Measurements from ENCODE around the gene UHRF1. TPM values are rescaled to one million over a fixed set of nuclear protein-coding genes. Genes with fewer than 3 reads are reported as not detected.

Gene UHRF1
- total RNA-seq, 2 donors from 2014 or later = 6.3 to 48.5 TPM

DNA sequence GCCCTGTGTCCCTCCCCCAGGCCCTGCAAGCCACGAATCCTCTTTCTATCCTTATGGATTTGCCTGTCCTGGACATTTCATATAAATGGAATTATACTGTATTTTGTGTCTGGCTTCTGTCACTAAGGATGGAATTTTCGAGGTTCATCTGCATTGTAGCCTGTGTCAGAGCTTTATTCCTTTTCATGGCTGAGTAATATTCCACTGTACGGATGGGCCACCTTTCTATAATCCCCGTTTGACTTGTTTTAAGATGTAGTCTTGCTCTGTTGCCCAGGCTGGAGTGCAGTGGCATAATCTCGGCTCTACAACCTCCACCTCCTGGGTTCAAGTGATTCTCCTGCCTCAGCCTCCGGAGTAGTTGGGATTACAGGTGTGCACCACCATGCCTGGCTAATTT is 55.8 kb downstream of the UHRF1 start:
- intact Hi-C loops (cut with DNase I) = loop anchor here (5.0 kb wide), 1 partner anchor 93 kb away; no protein-coding TSS in a partner anchor
- Histone ChIP-seq H3K4me1 (no peaks in the 10 kb centered on the region), H3K9ac (ENCODE audit: low read depth in 2 of 2, low read length in 2 of 2) (no peak overlapping the region), H3K4me3 (no peak overlapping the region), H3K27me3 (no peaks in the 10 kb centered on the region), H3K9me3 (no peaks in the 10 kb centered on the region), H3K27ac (no peak overlapping the region), H3K36me3 (no peaks in the 10 kb centered on the region)
- TF ChIP-seq, protein P1, sequence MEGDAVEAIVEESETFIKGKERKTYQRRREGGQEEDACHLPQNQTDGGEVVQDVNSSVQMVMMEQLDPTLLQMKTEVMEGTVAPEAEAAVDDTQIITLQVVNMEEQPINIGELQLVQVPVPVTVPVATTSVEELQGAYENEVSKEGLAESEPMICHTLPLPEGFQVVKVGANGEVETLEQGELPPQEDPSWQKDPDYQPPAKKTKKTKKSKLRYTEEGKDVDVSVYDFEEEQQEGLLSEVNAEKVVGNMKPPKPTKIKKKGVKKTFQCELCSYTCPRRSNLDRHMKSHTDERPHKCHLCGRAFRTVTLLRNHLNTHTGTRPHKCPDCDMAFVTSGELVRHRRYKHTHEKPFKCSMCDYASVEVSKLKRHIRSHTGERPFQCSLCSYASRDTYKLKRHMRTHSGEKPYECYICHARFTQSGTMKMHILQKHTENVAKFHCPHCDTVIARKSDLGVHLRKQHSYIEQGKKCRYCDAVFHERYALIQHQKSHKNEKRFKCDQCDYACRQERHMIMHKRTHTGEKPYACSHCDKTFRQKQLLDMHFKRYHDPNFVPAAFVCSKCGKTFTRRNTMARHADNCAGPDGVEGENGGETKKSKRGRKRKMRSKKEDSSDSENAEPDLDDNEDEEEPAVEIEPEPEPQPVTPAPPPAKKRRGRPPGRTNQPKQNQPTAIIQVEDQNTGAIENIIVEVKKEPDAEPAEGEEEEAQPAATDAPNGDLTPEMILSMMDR (IDR thresholded peaks at IDR 0.05) = no peak
- DNase-seq = no peak

DNA sequence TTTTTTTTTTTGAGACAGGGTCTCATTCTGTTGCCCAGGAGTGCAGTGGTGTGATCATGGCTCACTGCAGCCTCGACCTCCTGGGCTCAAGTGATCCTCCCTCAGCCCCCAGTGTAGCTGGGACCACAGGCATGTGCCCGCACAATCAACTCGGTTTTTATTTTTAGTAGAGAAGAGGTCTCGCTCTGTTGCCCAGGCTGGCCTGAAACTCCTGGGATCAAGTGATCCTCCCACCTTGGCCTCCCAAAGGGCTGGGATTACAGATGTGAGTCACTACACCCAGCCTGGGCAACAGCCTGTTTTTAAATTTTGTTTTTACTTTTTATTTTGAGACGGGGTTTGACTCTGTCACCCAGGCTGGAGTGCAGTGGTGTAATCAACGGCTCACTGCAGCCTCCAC is 57.3 kb downstream of the UHRF1 start:
- H3K36me3 ChIP-seq = no peaks in the 10 kb centered on the region
- H3K4me1 ChIP-seq = peaks cover 5% of the 10 kb centered on the region
- intact Hi-C loops (cut with DNase I) = loop anchor here (5.0 kb wide), 1 partner anchor 94 kb away; no protein-coding TSS in a partner anchor
- H3K4me3 ChIP-seq = no peak overlapping the region
- H3K9ac ChIP-seq (ENCODE audit: low read depth in 2 of 2, low read length in 2 of 2) = no peak overlapping the region
- H3K27ac ChIP-seq = no peak overlapping the region
- DNase-seq = no peak
- no peaks in the 10 kb centered on the region for H3K9me3 ChIP-seq
- H3K27me3 ChIP-seq = no peaks in the 10 kb centered on the region
- TF ChIP-seq, protein P1 (IDR thresholded peaks at IDR 0.05) = no peak

DNA sequence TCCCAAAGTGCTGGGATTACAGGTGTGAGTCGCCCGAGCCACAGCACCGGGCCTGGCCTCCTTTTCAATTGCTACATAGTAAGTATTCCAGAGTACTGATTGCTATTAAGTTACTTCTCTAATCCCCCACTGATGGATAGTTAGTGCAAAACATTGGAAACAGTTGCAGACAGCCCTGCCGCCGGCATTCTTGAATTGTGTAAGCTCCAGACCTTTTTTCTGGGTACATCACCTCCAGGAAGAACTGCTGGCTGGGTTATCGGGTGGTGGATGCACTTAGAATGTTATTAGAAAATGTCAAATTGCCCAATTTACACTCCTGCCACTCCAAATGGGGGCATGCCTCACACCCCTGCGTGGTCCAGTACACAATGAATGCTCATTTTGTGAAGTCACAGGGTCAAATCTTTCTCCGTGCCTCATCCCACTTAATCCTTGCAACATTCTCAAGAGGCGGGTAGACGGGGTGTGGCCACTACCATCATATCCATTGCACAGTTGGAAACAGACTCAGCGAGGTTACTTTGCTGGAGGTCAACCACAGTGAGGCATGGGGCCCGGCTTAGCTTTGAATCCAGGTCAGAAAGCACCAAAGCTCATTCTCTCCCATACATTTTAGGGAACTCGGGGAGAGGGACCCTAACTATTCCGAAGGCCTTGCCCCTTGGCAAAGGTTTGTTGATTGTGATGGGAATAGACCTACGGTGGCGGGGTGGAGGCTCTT is 58.6 kb downstream of the UHRF1 start:
- no peak for DNase-seq
- no peak overlapping the region for H3K27ac ChIP-seq
- H3K27me3 ChIP-seq = no peaks in the 10 kb centered on the region
- peak overlapping the region in 1 of 2 donors; percentile 51 for H3K9ac ChIP-seq (ENCODE audit: low read depth in 2 of 2, low read length in 2 of 2)
- H3K9me3 ChIP-seq = no peaks in the 10 kb centered on the region
- peaks cover 11% of the 10 kb centered on the region for H3K4me1 ChIP-seq
- TF ChIP-seq, protein P1 (IDR thresholded peaks at IDR 0.05) = no peak
- H3K4me3 ChIP-seq = peak overlapping the region; percentile 22
- intact Hi-C loops (cut with DNase I) = loop anchor here (5.0 kb wide), 1 partner anchor 96 kb away; no protein-coding TSS in a partner anchor
- no peaks in the 10 kb centered on the region for H3K36me3 ChIP-seq

DNA sequence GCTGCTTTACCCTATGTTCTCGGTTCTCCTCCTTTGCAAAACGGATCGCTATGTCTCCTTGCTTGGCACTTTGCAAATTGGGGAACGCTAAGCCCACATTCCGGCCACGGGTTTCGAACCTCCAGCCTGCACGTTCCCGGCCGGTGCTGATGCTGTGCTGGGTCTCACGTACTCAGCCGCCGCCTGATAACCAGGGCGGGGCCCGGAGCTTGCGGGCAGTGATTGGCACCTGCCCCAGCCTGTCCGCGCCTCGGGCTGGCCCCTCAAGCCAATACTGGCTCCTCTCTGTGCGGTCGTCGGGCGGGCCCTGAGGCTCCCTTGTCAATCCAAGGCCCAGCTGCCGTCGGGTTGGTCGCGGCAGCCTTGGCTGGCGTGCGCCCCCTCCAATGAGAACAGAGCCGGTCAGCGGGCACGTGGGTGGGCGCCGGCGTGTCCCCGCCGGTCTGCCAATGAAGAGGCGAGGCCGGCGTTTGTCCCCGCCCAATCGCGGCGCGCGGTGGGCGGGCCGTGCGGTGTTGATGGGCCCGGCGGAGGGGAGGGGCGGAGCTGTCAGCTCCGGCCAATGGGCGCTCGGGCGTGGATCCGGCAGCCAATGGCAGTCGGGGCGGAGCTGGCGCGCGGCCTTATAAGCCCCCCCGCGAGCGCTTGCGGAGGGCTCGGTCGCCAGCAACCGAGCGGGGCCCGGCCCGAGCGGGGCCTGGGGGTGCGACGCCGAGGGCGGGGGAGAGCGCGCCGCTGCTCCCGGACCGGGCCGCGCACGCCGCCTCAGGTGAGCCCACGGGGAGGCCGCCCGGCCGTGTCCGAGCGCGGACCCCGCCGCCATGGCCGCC is 59.4 kb downstream of the UHRF1 start, which contains the start of gene KDM4B:
Gene KDM4B, plus strand, starts transcription at position 652 of the 830 bp plus-strand sequence. CDS start 63,778 bp downstream, outside the sequence.
- peak; percentile 99 for DNase-seq
- no peaks in the 10 kb centered on the region for H3K27me3 ChIP-seq
- peak within 1 kb of the TSS; percentile 59 for H3K4me3 ChIP-seq
- H3K27ac ChIP-seq = peak within 1 kb of the TSS; percentile 7
- no peaks in the 10 kb centered on the region for H3K9me3 ChIP-seq
- H3K36me3 ChIP-seq = no peaks in the 10 kb centered on the region
- H3K9ac ChIP-seq (ENCODE audit: low read depth in 2 of 2, low read length in 2 of 2) = peak within 1 kb of the TSS; percentile 66 to 81
- TF ChIP-seq, protein P1 (IDR thresholded peaks at IDR 0.05) = no peak
- H3K4me1 ChIP-seq = peaks cover 11% of the 10 kb centered on the region
- intact Hi-C loops (cut with DNase I) = loop anchor here (5.0 kb wide), 1 partner anchor 96 kb away; no protein-coding TSS in a partner anchor

DNA sequence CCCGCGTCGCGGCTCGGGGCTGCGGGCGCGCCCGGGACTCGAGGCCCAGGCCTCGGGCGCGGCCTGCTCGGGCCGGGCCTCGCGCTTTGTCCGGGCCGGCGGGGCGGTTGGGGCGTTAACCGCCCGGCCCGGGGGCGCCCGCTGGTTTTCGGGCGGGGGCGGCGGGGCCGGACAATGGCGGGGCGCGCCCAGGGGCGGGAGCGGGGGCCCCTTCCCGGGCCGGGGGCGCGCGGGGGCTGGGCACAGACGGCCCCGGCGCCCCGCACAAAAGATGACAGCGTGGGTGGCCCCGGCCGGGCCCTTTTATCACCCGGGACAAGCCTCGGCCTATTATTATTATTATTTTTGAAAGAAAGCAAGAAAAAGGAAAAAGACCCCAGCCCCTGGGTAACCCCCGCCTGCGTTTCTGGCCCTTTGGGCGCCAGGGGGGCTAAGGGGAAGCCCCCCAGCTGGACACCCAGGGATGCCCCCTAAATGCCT is 60.0 kb downstream of the UHRF1 start:
- no peak overlapping the region for H3K27ac ChIP-seq
- intact Hi-C loops (cut with DNase I) = loop anchor here (5.0 kb wide), 1 partner anchor 97 kb away; no protein-coding TSS in a partner anchor

More for the DNA sequence above, 60.0 kb downstream of the UHRF1 start:
- H3K9me3 ChIP-seq = no peaks in the 10 kb centered on the region
- H3K36me3 ChIP-seq = no peaks in the 10 kb centered on the region
- no peak for DNase-seq
- TF ChIP-seq, protein P1 (IDR thresholded peaks at IDR 0.05) = no peak
- H3K4me3 ChIP-seq = peak overlapping the region; percentile 59
- peaks cover 11% of the 10 kb centered on the region for H3K4me1 ChIP-seq
- H3K27me3 ChIP-seq = no peaks in the 10 kb centered on the region
- H3K9ac ChIP-seq (ENCODE audit: low read depth in 2 of 2, low read length in 2 of 2) = peak overlapping the region; percentile 66 to 81

Data from colonic mucosa (tissue), 4 donors.